K562 (cell line): ENCODE results near the gene PTPRG. TPM values are rescaled to one million over a fixed set of nuclear protein-coding genes. Genes with fewer than 3 reads are reported as not detected.

ENCODE experiments used
- ATAC-seq: fragments of 200-7000 bp; cut with Tn5 transposase; 3 replicates; pipeline ENCODE4 v1.9.1; 2020; ENCODE audit warnings: moderate library complexity
- BruUV-seq: library from RNA; stranded (reverse); fragments of 400-500 nt; replicated peaks from 2 replicates; lab custom pipeline; 2021; lab: Mats Ljungman, UMichigan
- CTCF ChIA-PET: fragments of 300-600 bp; formaldehyde crosslinking; extraction: SDS; loops from one replicate; lab custom pipeline; 2021; ENCODE audit warnings: low intra/inter-chr PET ratio; lab: Yijun Ruan, JAX
- POLR2A ChIA-PET: fragments of 300-600, 350-650 bp; sonication (Branson Sonifier 250); formaldehyde crosslinking; extraction: SDS; loops from one replicate; lab custom pipeline; 2021; ENCODE audit warnings: antibody characterized with exemption, inconsistent platforms; lab: Yijun Ruan, JAX
- DNase-seq, 4 experiments: peaks; one replicate each; pipeline versions ENCODE4 v3.0.0 to v3.0.0-alpha.2; 2011 to 2018; ENCODE audit warnings: low spot score in 3 of 4, mixed read lengths in 3 of 4; ENCODE audit errors: extremely low read depth in 1 of 4
- FAIRE-seq: peaks from 2 replicates; lab custom pipeline; 2011; peaks lifted over from hg19 to GRCh38; lab: Jason Lieb, UNC
- H2AFZ ChIP-seq: 2 replicates; pipeline ENCODE4 v1.6.0; 2011; ENCODE audit warnings: low read depth, low read length, control low read depth, inconsistent platforms
- H3K27ac ChIP-seq: fragments of 200-600 bp; 3 replicates; pipeline ENCODE4 v1.8.0; 2011; ENCODE audit warnings: low read depth, mild to moderate bottlenecking, control low read depth, inconsistent platforms, low read length, moderate library complexity, mixed read lengths; ENCODE audit errors: extremely low read depth
- H3K27me3 ChIP-seq, 2 experiments: fragments of 300-600 bp in 1 of 2; 2 replicates in 1 of 2; 3 replicates in 1 of 2; pipeline versions ENCODE4 v1.6.0 to v1.8.0; 2011; ENCODE audit warnings: inconsistent platforms in 2 of 2, low read length in 2 of 2, mild to moderate bottlenecking in 1 of 2, mixed read lengths in 1 of 2, moderate library complexity in 1 of 2; ENCODE audit not compliant: control insufficient read depth in 2 of 2, insufficient read depth in 2 of 2
- H3K36me3 ChIP-seq: fragments of 300-600 bp; 3 replicates; pipeline ENCODE4 v1.8.0; 2011; ENCODE audit warnings: mild to moderate bottlenecking, low read length, inconsistent platforms; ENCODE audit not compliant: control insufficient read depth, insufficient read depth
- H3K4me1 ChIP-seq, 2 experiments: fragments of 200-600 bp in 1 of 2; replicated peaks in 1 of 2; 2 replicates in 1 of 2; 3 replicates in 1 of 2; pipeline versions ENCODE4 v1.5.1 to v1.8.0; 2011; ENCODE audit warnings: inconsistent platforms in 2 of 2, low read length in 2 of 2, mild to moderate bottlenecking in 1 of 2, mixed read lengths in 1 of 2, moderate library complexity in 1 of 2; ENCODE audit not compliant: control insufficient read depth in 2 of 2, insufficient read depth in 2 of 2
- H3K4me2 ChIP-seq: 2 replicates; pipeline ENCODE4 v1.6.1; 2011; ENCODE audit warnings: low read length, control low read depth, inconsistent platforms, mixed read lengths; ENCODE audit not compliant: insufficient read depth
- H3K4me3 ChIP-seq: fragments of 200-600 bp; sonication (generic), shearing (Covaris generic); 2 replicates; pipeline ENCODE4 v1.5.1; 2016; ENCODE audit warnings: control low read depth, inconsistent platforms
- H3K79me2 ChIP-seq: fragments of 200-600 bp; 3 replicates; pipeline ENCODE4 v1.8.0; 2011; ENCODE audit warnings: low read length, inconsistent platforms; ENCODE audit not compliant: control insufficient read depth, insufficient read depth
- H3K9ac ChIP-seq, 2 experiments: 2 replicates each; pipeline versions ENCODE4 v1.6.0 to v1.6.1; 2011; ENCODE audit warnings: low read depth in 2 of 2, low read length in 2 of 2, control low read depth in 1 of 2, inconsistent platforms in 1 of 2, mild to moderate bottlenecking in 1 of 2, mixed read lengths in 1 of 2; ENCODE audit not compliant: insufficient read depth in 1 of 2
- H3K9me1 ChIP-seq: one replicate; pipeline ENCODE4 v1.6.0; 2011; ENCODE audit warnings: inconsistent platforms, mild to moderate bottlenecking, low read length, moderate library complexity; ENCODE audit not compliant: control insufficient read depth, insufficient read depth
- H3K9me3 ChIP-seq: replicated peaks from 2 replicates; pipeline ENCODE4 v1.5.1; 2011; ENCODE audit warnings: low read depth, low read length, inconsistent platforms; ENCODE audit not compliant: control insufficient read depth, insufficient read depth
- H4K20me1 ChIP-seq: replicated peaks from 2 replicates; pipeline ENCODE4 v1.6.1; 2011; ENCODE audit warnings: low read length, inconsistent platforms, mixed read lengths; ENCODE audit not compliant: control insufficient read depth, insufficient read depth
- HNRNPL ChIP-seq: fragments of 200-400 bp; formaldehyde crosslinking; IDR thresholded peaks from 2 replicates; pipeline ENCODE4 v1.6.1; 2017; ENCODE audit warnings: low read depth, mild to moderate bottlenecking, low read length
- TAL1 ChIP-seq: fragments of 450-650 bp; IDR thresholded peaks from 2 replicates; pipeline ENCODE4 v1.6.1; 2016; ENCODE audit warnings: mild to moderate bottlenecking
- ZFP1 ChIP-seq: fragments of 450-650 bp; formaldehyde crosslinking; IDR thresholded peaks from 2 replicates; pipeline ENCODE4 v1.4.0; 2020; ENCODE audit warnings: mild to moderate bottlenecking, mixed read lengths
- ZNF282 ChIP-seq: sonication (generic); formaldehyde crosslinking; IDR thresholded peaks from 2 replicates; pipeline ENCODE4 v1.8.1; 2023; ENCODE audit warnings: missing genetic modification reagents
- ZNF518B ChIP-seq: fragments of 250-450 bp; sonication (Bioruptor Pico); IDR thresholded peaks from 2 replicates; pipeline ENCODE4 v1.5.0; 2021; ENCODE audit warnings: mild to moderate bottlenecking, moderate library complexity
- WGBS: fragments of 100-300 bp; shearing (Covaris generic); methylation state at CpG from one replicate; pipeline ENCODE4 v1.1.6; 2016; ENCODE audit warnings: low coverage, mixed read lengths; ENCODE audit not compliant: insufficient coverage; ENCODE audit errors: missing lambda C conversion rate; 5-methylcytosine and 5-hydroxymethylcytosine counted together
- in situ Hi-C: fragments of 300-500 bp; cut with MboI; formaldehyde crosslinking; loops from 4 replicates; pipeline ENCODE4 v1.15.0; 2018; ENCODE audit warnings: inconsistent platforms, mixed read lengths
- intact Hi-C: fragments of 100-400 bp; cut with micrococcal nuclease; formaldehyde crosslinking; loops from 2 replicates; pipeline ENCODE4 v1.14.2; 2022
- polyA plus RNA-seq, 8 experiments: library from polyadenylated mRNA; depleted of rRNA in 4 of 8; stranded (reverse) in 5 of 8; unstranded in 3 of 8; fragments of >200 nt; fragmentation: Nextera tagmentation in 2 of 8; fragmentation: Illumina TruSeq in 1 of 8; extraction: Ambion mirVana in 2 of 8; extraction: Trizol in 1 of 8; gene quantifications; 2 replicates each; pipeline versions ENCODE4 v1.2.1 to v1.2.3, GENCODE V29; 2011 to 2014; ENCODE audit warnings: inconsistent platforms in 1 of 8, missing spikeins in 1 of 8
- total RNA-seq, 7 experiments: library from RNA; depleted of rRNA in 6 of 7; stranded (reverse); fragments of >200 nt in 6 of 7; fragmentation: Illumina TruSeq in 2 of 7; extraction: Trizol in 2 of 7; gene quantifications; 2 replicates each; pipeline versions ENCODE4 v1.2.1 to v1.2.3, GENCODE V29; 2011 to 2021; ENCODE audit warnings: low replicate concordance in 1 of 7

Gene PTPRG
- total and polyA plus RNA-seq, 9 of the 15 experiments (the other 6 are each of a cell fraction or from before 2014, with no cell fraction given), result 0.16 TPM; not detected in 8

- Histone ChIP-seq H2AFZ (no peak overlapping the region), H3K4me1 (no peaks in the 10 kb centered on the region; a peak in 1 of 5 replicates)
- 2% methylated on average over 15 of the region's 16 CpGs for WGBS
- POLR2A ChIA-PET, result no interaction called here
- CTCF ChIA-PET, result no interaction called here
- FAIRE-seq, result no peak
- TF ChIP-seq TAL1 (no peak), ZFP1 (CRISPR knock-in tag) (no peak), ZNF282 (CRISPR knock-in tag) (no peak)
- TF ChIP-seq, all 486 proteins: peak for 0
- intact Hi-C loops, result no loop called here
- BruUV-seq, result no TSS peak
- no peak overlapping the region for H3K9ac ChIP-seq
- in situ Hi-C loops, result no loop called here
- H3K9me1 ChIP-seq, result no peaks in the 10 kb centered on the region
- H3K27me3 ChIP-seq, result no peaks in the 10 kb centered on the region
- no peaks in the 10 kb centered on the region for H3K9me3 ChIP-seq
- H3K36me3 ChIP-seq, result no peaks in the 10 kb centered on the region
- H3K4me2 ChIP-seq, result no peak overlapping the region
- no peak overlapping the region for H3K4me3 ChIP-seq
- no peaks in the 10 kb centered on the region for H3K79me2 ChIP-seq
- no peak overlapping the region for H3K27ac ChIP-seq
- no peak for DNase-seq
- no peaks in the 10 kb centered on the region for H4K20me1 ChIP-seq
- no peak for ATAC-seq
Observed at GRCh38 chr3:61637088-61638051, 76.0 kb downstream of the PTPRG start.

- H3K4me1 ChIP-seq, result no peaks in the 10 kb centered on the region; a peak in 1 of 5 replicates
- no TSS peak for BruUV-seq
- POLR2A ChIA-PET, result no interaction called here
- intact Hi-C loops, result no loop called here
- FAIRE-seq (no peak), ATAC-seq (no peak), DNase-seq (no peak)
- in situ Hi-C loops, result no loop called here
- no peaks in the 10 kb centered on the region for H3K9me3 ChIP-seq
- CTCF ChIA-PET, result no interaction called here
- H3K79me2 ChIP-seq, result no peaks in the 10 kb centered on the region
- H3K27me3 ChIP-seq, result no peaks in the 10 kb centered on the region
- H3K9ac ChIP-seq, result no peak overlapping the region
- no peaks in the 10 kb centered on the region for H4K20me1 ChIP-seq
- H3K4me3 ChIP-seq, result no peak overlapping the region
- no peak overlapping the region for H3K27ac ChIP-seq
- WGBS, result 0% methylated on average over 1 of the region's 1 CpG
- H3K9me1 ChIP-seq, result no peaks in the 10 kb centered on the region
- no peak overlapping the region for H2AFZ ChIP-seq
- TF ChIP-seq ZNF518B (CRISPR knock-in tag) (no peak), HNRNPL (no peak)
- no peak overlapping the region for H3K4me2 ChIP-seq
- no peaks in the 10 kb centered on the region for H3K36me3 ChIP-seq
Observed at GRCh38 chr3:61638741-61639140, 77.4 kb downstream of the PTPRG start.
